ENCODE measurements around the gene NRIP1.

GRCh38 chr21:14952916-14953315 is 111.9 kb downstream of the NRIP1 start:
- TF ChIP-seq, protein P1, sequence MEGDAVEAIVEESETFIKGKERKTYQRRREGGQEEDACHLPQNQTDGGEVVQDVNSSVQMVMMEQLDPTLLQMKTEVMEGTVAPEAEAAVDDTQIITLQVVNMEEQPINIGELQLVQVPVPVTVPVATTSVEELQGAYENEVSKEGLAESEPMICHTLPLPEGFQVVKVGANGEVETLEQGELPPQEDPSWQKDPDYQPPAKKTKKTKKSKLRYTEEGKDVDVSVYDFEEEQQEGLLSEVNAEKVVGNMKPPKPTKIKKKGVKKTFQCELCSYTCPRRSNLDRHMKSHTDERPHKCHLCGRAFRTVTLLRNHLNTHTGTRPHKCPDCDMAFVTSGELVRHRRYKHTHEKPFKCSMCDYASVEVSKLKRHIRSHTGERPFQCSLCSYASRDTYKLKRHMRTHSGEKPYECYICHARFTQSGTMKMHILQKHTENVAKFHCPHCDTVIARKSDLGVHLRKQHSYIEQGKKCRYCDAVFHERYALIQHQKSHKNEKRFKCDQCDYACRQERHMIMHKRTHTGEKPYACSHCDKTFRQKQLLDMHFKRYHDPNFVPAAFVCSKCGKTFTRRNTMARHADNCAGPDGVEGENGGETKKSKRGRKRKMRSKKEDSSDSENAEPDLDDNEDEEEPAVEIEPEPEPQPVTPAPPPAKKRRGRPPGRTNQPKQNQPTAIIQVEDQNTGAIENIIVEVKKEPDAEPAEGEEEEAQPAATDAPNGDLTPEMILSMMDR (IDR thresholded peaks at IDR 0.05 in 8 of 11, conservative IDR thresholded peaks at IDR 0.05 in 3 of 11): no peak
- TF ChIP-seq POLR2A (IDR thresholded peaks at IDR 0.05): no peak

All from spleen (tissue), 7 donors.